ENCODE results near the gene APOF. TPM values are rescaled to one million over a fixed set of nuclear protein-coding genes. Genes with fewer than 3 reads are reported as not detected.

Gene APOF
- total and polyA plus RNA-seq, 10 of the 15 experiments (the other 5 are each of a cell fraction or from before 2014, with no cell fraction given), result 0.04 to 0.19 (median 0.11) TPM; not detected in 5

DNA sequence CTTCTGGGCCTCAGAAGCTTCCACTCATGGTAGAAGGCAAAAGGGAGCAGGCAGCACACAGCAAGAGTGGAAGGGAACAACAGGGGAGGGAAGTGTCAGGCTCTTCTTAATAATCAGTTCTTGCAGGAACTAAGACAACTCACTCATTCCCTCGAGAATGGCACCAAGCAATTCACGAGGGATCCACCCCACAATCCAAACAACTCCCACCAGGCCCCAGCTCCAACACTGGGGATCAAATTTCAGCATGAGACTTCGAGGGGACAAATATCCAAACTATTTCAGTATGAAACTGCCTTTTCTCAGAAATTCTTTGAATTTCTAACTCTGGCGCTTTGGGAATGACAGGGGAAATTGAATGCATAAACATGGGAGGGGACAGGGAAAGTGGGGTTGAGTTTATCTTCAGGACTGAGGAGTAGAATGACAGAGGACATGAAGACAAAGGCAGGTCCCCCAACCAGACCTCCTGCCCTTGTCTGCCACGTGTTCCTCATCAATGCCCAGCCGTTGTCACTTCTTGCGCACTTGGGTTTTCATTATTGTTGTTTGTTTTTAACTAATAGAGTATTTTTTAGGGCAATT lies 24.6 kb upstream of the APOF start:
- ChIA-PET SMC1A (ENCODE audit: uncharacterized antibody, unreplicated experiment) (no interaction called here), CTCF (interaction anchor here (1.1 kb wide), 1 partner anchor 19 kb away, joined by 3 read pairs; no protein-coding TSS in a partner anchor), RAD21 (ENCODE audit: unreplicated experiment) (interaction anchor here (0.8 kb wide), 1 partner anchor 26 kb away, joined by 3 read pairs; no protein-coding TSS in a partner anchor), POLR2A (no interaction called here)
- in situ Hi-C loops (cut with MboI) (no loop called here), intact Hi-C loops (cut with micrococcal nuclease; ENCODE audit: unreplicated experiment) (loop anchor here (1.0 kb wide), 1 partner anchor 41 kb away; no protein-coding TSS in a partner anchor)
- Histone ChIP-seq H3K27me3 (replicated peaks in 1 of 2; ENCODE audit: control insufficient read depth in 2 of 2, insufficient read depth in 2 of 2, low read length in 1 of 2) (no peaks in the 10 kb centered on the region), H3K4me1 (ENCODE audit: control insufficient read depth, insufficient read depth, low read length) (no peaks in the 10 kb centered on the region), H3K79me2 (ENCODE audit: control insufficient read depth, insufficient read depth, low read length) (no peaks in the 10 kb centered on the region), H3K4me2 (ENCODE audit: control insufficient read depth, insufficient read depth) (no peak overlapping the region), H3K4me3 (no peak overlapping the region), H2AFZ (ENCODE audit: control insufficient read depth, low read depth, low read length) (no peak overlapping the region), H3K36me3 (ENCODE audit: control insufficient read depth in 2 of 2, insufficient read depth in 2 of 2, low read length in 1 of 2) (no peaks in the 10 kb centered on the region), H3K27ac (ENCODE audit: control insufficient read depth, insufficient read depth) (no peak overlapping the region), H4K20me1 (ENCODE audit: control insufficient read depth, insufficient read depth) (no peaks in the 10 kb centered on the region), H3K9ac (ENCODE audit: control insufficient read depth, insufficient read depth, low read length) (no peak overlapping the region), H3K9me3 (replicated peaks; ENCODE audit: control insufficient read depth, insufficient read depth, low read length) (no peaks in the 10 kb centered on the region)
- no TSS peak for BruUV-seq (replicated peaks)
- WGBS (ENCODE audit: insufficient coverage, insufficient replicate concordance, low lambda C conversion rate, missing lambda C conversion rate), result 38% methylated on average over 7 of the region's 7 CpGs
- TF ChIP-seq E4F1 (IDR thresholded peaks at IDR 0.05; ENCODE audit: borderline replicate concordance, partially characterized antibody), result no peak
- no peak for TF ChIP-seq FOS (IDR thresholded peaks at IDR 0.05; ENCODE audit: borderline replicate concordance, extremely low read depth, insufficient read length)
- no peak for TF ChIP-seq FOXM1 (IDR thresholded peaks at IDR 0.05; ENCODE audit: low read depth, low read length)
- no peak for TF ChIP-seq RAD51 (IDR thresholded peaks at IDR 0.05)
- no peak for TF ChIP-seq RBBP5 (conservative IDR thresholded peaks at IDR 0.05)
- no peak for TF ChIP-seq PAX8 (IDR thresholded peaks at IDR 0.05)
- no peak for TF ChIP-seq ZSCAN29 (IDR thresholded peaks at IDR 0.05)
- TF ChIP-seq RELB (IDR thresholded peaks at IDR 0.05; ENCODE audit: low read depth), result no peak
- no peak for TF ChIP-seq NFXL1 (IDR thresholded peaks at IDR 0.05; ENCODE audit: borderline replicate concordance)
- TF ChIP-seq SIX5 (IDR thresholded peaks at IDR 0.05; ENCODE audit: low read depth, low read length, severe bottlenecking), result no peak
- no peak for TF ChIP-seq ZZZ3 (IDR thresholded peaks at IDR 0.05; ENCODE audit: control insufficient read depth, insufficient read length, low read depth)
- no peak for TF ChIP-seq HCFC1 (IDR thresholded peaks at IDR 0.05; ENCODE audit: low read length)
- no peak for TF ChIP-seq TCF3 (IDR thresholded peaks at IDR 0.05; ENCODE audit: borderline replicate concordance, insufficient read depth, low read depth, low read length)
- TF ChIP-seq, protein P1, sequence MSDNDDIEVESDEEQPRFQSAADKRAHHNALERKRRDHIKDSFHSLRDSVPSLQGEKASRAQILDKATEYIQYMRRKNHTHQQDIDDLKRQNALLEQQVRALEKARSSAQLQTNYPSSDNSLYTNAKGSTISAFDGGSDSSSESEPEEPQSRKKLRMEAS (IDR thresholded peaks at IDR 0.05; ENCODE audit: low read depth, low read length), result no peak
- TF ChIP-seq, protein P2, sequence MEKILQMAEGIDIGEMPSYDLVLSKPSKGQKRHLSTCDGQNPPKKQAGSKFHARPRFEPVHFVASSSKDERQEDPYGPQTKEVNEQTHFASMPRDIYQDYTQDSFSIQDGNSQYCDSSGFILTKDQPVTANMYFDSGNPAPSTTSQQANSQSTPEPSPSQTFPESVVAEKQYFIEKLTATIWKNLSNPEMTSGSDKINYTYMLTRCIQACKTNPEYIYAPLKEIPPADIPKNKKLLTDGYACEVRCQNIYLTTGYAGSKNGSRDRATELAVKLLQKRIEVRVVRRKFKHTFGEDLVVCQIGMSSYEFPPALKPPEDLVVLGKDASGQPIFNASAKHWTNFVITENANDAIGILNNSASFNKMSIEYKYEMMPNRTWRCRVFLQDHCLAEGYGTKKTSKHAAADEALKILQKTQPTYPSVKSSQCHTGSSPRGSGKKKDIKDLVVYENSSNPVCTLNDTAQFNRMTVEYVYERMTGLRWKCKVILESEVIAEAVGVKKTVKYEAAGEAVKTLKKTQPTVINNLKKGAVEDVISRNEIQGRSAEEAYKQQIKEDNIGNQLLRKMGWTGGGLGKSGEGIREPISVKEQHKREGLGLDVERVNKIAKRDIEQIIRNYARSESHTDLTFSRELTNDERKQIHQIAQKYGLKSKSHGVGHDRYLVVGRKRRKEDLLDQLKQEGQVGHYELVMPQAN (conservative IDR thresholded peaks at IDR 0.05), result no peak
- TF ChIP-seq CBFB (IDR thresholded peaks at IDR 0.05; ENCODE audit: low read depth), result no peak
- no peak for TF ChIP-seq SREBF2 (IDR thresholded peaks at IDR 0.05; ENCODE audit: low read length)
- TF ChIP-seq CEBPB (IDR thresholded peaks at IDR 0.05; ENCODE audit: borderline replicate concordance in 1 of 2, low read depth in 2 of 2, low read length in 2 of 2), result no peak
- DNase-seq (ENCODE audit: low read depth, low spot score) (no peak), FAIRE-seq (no peak), ATAC-seq (no peak)
